Measurements from ENCODE around the gene NPIPB4. TPM values are rescaled to one million over a fixed set of nuclear protein-coding genes. Genes with fewer than 3 reads are reported as not detected.
A peak's percentile ranks its signal among the peaks of the same experiment; 100 is the strongest.
"Not testable (repeated sequence)": the region's sequence is repeated elsewhere in the genome, so short reads cannot be mapped to it uniquely, and the experiment has no call there.

Gene NPIPB4
- total RNA-seq, 2 donors from 2014 or later: 364 to 404 TPM

GRCh38 chr16:21819617-21820016, 37.9 kb downstream of the NPIPB4 start:
- not testable (repeated sequence) for ATAC-seq; H3K4me1 Mint-ChIP-seq; DNase-seq; H3K27me3 Mint-ChIP-seq; H3K9me3 ChIP-seq (ENCODE audit: control insufficient read depth, low read length, poor library complexity, severe bottlenecking); H3K36me3 Mint-ChIP-seq (ENCODE audit: low read depth)
- H3K4me3 Mint-ChIP-seq: peak overlapping the region; percentile 93
- peak overlapping the region; percentile 97 for H3K27ac Mint-ChIP-seq

GRCh38 chr16:21817012-21817411, 40.5 kb downstream of the NPIPB4 start:
- not testable (repeated sequence) for H3K36me3 Mint-ChIP-seq (ENCODE audit: low read depth); H3K9me3 ChIP-seq (ENCODE audit: control insufficient read depth, low read length, poor library complexity, severe bottlenecking); H3K27me3 Mint-ChIP-seq; H3K4me3 Mint-ChIP-seq; H3K27ac Mint-ChIP-seq; H3K4me1 Mint-ChIP-seq; DNase-seq
- peak; percentile 67 for ATAC-seq

GRCh38 chr16:21815694-21816093, 41.9 kb downstream of the NPIPB4 start:
- not testable (repeated sequence) for H3K27ac Mint-ChIP-seq; ATAC-seq; H3K27me3 Mint-ChIP-seq; H3K36me3 Mint-ChIP-seq (ENCODE audit: low read depth); H3K9me3 ChIP-seq (ENCODE audit: control insufficient read depth, low read length, poor library complexity, severe bottlenecking); DNase-seq; H3K4me3 Mint-ChIP-seq; H3K4me1 Mint-ChIP-seq

- not testable (repeated sequence) for H3K27me3 Mint-ChIP-seq; H3K9me3 ChIP-seq (ENCODE audit: control insufficient read depth, low read length, poor library complexity, severe bottlenecking); H3K36me3 Mint-ChIP-seq (ENCODE audit: low read depth); DNase-seq; H3K27ac Mint-ChIP-seq; ATAC-seq; H3K4me3 Mint-ChIP-seq; H3K4me1 Mint-ChIP-seq
Measured at GRCh38 chr16:21802375-21802663, 55.2 kb downstream of the NPIPB4 start.

DNA sequence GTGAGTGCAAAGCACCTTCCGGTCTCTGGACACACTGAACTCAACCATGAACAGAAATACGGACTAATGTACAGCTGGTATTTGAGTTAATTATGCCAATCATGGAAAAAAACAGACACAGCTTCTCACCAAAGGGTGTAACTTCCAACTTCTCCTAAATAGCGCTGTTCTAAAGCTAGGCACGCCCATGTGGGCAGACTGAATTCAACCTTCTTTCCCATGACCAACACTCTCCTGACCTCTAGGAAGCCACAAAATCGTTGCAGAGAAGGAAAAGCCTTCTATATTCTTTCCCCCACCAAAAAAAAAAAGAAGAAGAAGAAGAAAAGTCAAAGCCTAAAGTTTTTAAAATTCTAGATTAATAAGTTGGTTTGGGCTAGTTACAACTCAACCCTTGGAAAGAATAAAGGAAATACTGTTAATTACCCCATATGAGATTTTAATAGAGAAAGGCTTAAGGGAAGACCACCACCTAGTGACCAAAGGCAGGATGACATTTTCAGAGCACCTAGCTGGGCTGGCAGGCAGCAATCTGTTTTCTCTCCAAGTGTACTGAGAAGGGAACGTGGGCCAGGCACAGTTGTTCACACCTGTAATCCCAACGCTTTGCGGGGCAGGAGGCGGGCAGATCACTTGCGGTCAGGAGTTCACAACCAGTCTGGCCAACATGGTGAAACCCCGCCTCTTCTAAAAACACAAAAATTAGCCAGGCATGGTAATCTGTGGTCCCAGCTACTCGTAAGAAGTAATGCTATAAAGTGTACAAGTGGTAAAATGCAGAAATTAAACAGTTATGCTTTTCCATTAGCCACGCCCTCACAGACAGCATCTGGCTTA, 55.8 kb downstream of the NPIPB4 start:
- H3K4me1 Mint-ChIP-seq; DNase-seq; H3K36me3 Mint-ChIP-seq (ENCODE audit: low read depth); H3K9me3 ChIP-seq (ENCODE audit: control insufficient read depth, low read length, poor library complexity, severe bottlenecking); H3K27me3 Mint-ChIP-seq; H3K27ac Mint-ChIP-seq; H3K4me3 Mint-ChIP-seq: not testable (repeated sequence)
- peak; percentile 59 for ATAC-seq

DNA sequence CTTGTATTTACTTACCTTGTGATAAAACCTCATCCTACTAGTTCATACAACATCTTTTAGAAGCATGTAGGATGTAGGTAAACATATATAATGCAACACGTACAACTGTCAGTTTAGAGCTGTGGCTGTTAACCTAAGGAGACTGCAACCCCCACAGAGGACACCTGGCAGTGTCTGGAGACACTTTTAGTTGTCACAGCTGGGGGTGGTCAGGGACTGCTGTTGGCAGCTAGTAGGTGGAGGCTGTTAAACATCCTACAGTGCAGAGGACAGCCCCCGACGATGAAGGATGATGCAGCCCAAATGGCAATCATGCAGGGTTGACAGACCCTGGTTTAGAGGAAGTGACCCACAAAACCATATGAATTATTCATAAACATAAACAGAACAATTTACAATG, 59.0 kb downstream of the NPIPB4 start:
- H3K36me3 Mint-ChIP-seq (ENCODE audit: low read depth); H3K9me3 ChIP-seq (ENCODE audit: control insufficient read depth, low read length, poor library complexity, severe bottlenecking); H3K27me3 Mint-ChIP-seq; ATAC-seq; DNase-seq; H3K4me1 Mint-ChIP-seq; H3K27ac Mint-ChIP-seq; H3K4me3 Mint-ChIP-seq: not testable (repeated sequence)

- DNase-seq; H3K9me3 ChIP-seq (ENCODE audit: control insufficient read depth, low read length, poor library complexity, severe bottlenecking); H3K36me3 Mint-ChIP-seq (ENCODE audit: low read depth); H3K4me1 Mint-ChIP-seq; H3K4me3 Mint-ChIP-seq; H3K27me3 Mint-ChIP-seq; H3K27ac Mint-ChIP-seq; ATAC-seq: not testable (repeated sequence)
Measured at GRCh38 chr16:21793310-21793709, 64.2 kb downstream of the NPIPB4 start.

DNA sequence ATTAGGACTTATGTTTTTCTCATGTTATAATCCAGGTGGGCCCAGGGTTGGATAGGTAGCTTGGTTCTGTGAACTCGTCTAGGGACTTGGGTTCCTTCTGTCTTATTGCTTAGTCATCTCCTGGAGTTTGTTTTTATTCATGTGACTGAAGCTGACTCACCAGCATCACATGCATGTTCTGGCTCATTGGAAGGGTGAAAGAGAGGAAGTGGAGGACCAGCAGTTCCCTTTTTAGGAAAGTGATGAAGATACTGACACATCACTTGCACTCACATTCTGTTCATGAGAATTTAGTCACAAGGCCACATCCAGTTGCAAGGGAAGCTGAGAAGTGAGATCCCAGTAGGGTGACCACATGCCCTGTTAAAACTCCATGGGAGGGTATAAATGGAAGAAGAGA, 67.0 kb downstream of the NPIPB4 start:
- H3K36me3 Mint-ChIP-seq (ENCODE audit: low read depth); DNase-seq; H3K9me3 ChIP-seq (ENCODE audit: control insufficient read depth, low read length, poor library complexity, severe bottlenecking); H3K27me3 Mint-ChIP-seq; H3K4me3 Mint-ChIP-seq; H3K4me1 Mint-ChIP-seq; H3K27ac Mint-ChIP-seq: not testable (repeated sequence)
- peak; percentile 51 for ATAC-seq

Other genes starting within 250 kb of the NPIPB4 start
- gene IGSF6, start 205.1 kb downstream of the NPIPB4 start, total RNA-seq: 1 to 10 TPM in 1 of 2 donors, under 1 TPM in 1; 0.39 to 1.6 TPM
- under 1 TPM; 0.10 to 0.16 TPM for gene OTOA, start 193.8 kb downstream of the NPIPB4 start, total RNA-seq
- gene UQCRC2, start 95.6 kb upstream of the NPIPB4 start, total RNA-seq: 100 to 1,000 TPM; 169 to 201 TPM
- not detected for gene PDZD9, start 143.4 kb upstream of the NPIPB4 start, total RNA-seq
- 1 to 10 TPM; 6.2 to 8.6 TPM for gene MOSMO, start 150.4 kb upstream of the NPIPB4 start, total RNA-seq
- under 1 TPM; 0.16 to 0.90 TPM for gene VWA3A, start 234.8 kb upstream of the NPIPB4 start, total RNA-seq

Measured in T-helper 17 cell (primary cell).